Coronary artery (tissue), 2 donors: ENCODE results near the gene ACAA2.

ENCODE experiments used
- DNase-seq: peaks from one replicate; pipeline ENCODE4 v3.0.0-alpha.2; 2017; ENCODE audit warnings: low spot score
- H3K27ac ChIP-seq, 2 donors: fragments of 200-600 bp; sonication (generic); one replicate each; pipeline ENCODE4 v1.5.1; 2016 to 2019
- H3K4me3 ChIP-seq: fragments of 200-600 bp; sonication (generic); 2 replicates; pipeline ENCODE4 v1.5.1; 2016; ENCODE audit warnings: mild to moderate bottlenecking, moderate library complexity
- CTCF ChIP-seq: fragments of 200-600 bp; sonication (generic); IDR thresholded peaks from one replicate; pipeline ENCODE4 v1.5.1; 2019; ENCODE audit warnings: antibody characterized with exemption

ACAA2 gene

GRCh38 chr18:49756135-49756534 lies 57.2 kb downstream of the ACAA2 start:
- H3K27ac ChIP-seq = no peak overlapping the region
- TF ChIP-seq CTCF = no peak
- no peak overlapping the region for H3K4me3 ChIP-seq
- DNase-seq = no peak

GRCh38 chr18:49755489-49755888 lies 57.8 kb downstream of the ACAA2 start:
- TF ChIP-seq CTCF = no peak
- H3K27ac ChIP-seq = no peak overlapping the region
- no peak overlapping the region for H3K4me3 ChIP-seq
- no peak for DNase-seq

GRCh38 chr18:49754866-49755265 lies 58.5 kb downstream of the ACAA2 start:
- Histone ChIP-seq H3K4me3 (no peak overlapping the region), H3K27ac (no peak overlapping the region)
- no peak for TF ChIP-seq CTCF
- no peak for DNase-seq

- Histone ChIP-seq H3K27ac (no peak overlapping the region), H3K4me3 (no peak overlapping the region)
- DNase-seq = no peak
- no peak for TF ChIP-seq CTCF
Observed at GRCh38 chr18:49753643-49754042, 59.7 kb downstream of the ACAA2 start.

- Histone ChIP-seq H3K4me3 (no peak overlapping the region), H3K27ac (no peak overlapping the region)
- TF ChIP-seq CTCF = no peak
- DNase-seq = no peak
Observed at GRCh38 chr18:49752095-49752457, 61.3 kb downstream of the ACAA2 start.

GRCh38 chr18:49751427-49752094 lies 61.8 kb downstream of the ACAA2 start:
- H3K4me3 ChIP-seq = no peak overlapping the region
- no peak overlapping the region for H3K27ac ChIP-seq
- no peak for DNase-seq
- TF ChIP-seq CTCF = no peak

GRCh38 chr18:49749563-49749962 lies 63.8 kb downstream of the ACAA2 start:
- H3K27ac ChIP-seq = no peak overlapping the region
- H3K4me3 ChIP-seq = no peak overlapping the region
- no peak for TF ChIP-seq CTCF
- no peak for DNase-seq
